ENCODE measurements around the gene PIEZO1.

The PIEZO1 gene

GRCh38 chr16:88809068-88809675 is 24.2 kb upstream of the PIEZO1 start:
- Histone ChIP-seq H3K36me3 (ENCODE audit: control insufficient read depth, low read length) (peaks cover 71% of the 10 kb centered on the region), H3K4me3 (ENCODE audit: low read length) (peak overlapping the region; percentile 87), H3K9me2 (replicated peaks; ENCODE audit: control insufficient read depth, low read length) (no peaks in the 10 kb centered on the region), H4K20me1 (ENCODE audit: control insufficient read depth, insufficient read depth, low read depth, low read length) (peaks cover 8% of the 10 kb centered on the region; the same call in 1 of the 2 replicates), H3K27ac (ENCODE audit: low read depth, low read length) (peak overlapping the region; percentile 7; the same call in 1 of the 2 replicates), H3K27me3 (ENCODE audit: control insufficient read depth, low read length) (no peaks in the 10 kb centered on the region), H3K79me2 (ENCODE audit: control insufficient read depth, low read length) (peaks cover 59% of the 10 kb centered on the region), H3K4me2 (ENCODE audit: low read length) (peak overlapping the region; percentile 95), H3F3A (ENCODE audit: control insufficient read depth, insufficient read depth) (peaks cover 10% of the 10 kb centered on the region), H3K9me3 (ENCODE audit: control insufficient read depth, insufficient read depth, low read length) (peaks cover 7% of the 10 kb centered on the region; the same call in 1 of the 2 replicates), H3K4me1 (ENCODE audit: control insufficient read depth, low read length) (peaks cover 45% of the 10 kb centered on the region)
- TF ChIP-seq EZH2phosphoT487 (IDR thresholded peaks at IDR 0.05; ENCODE audit: borderline replicate concordance, low read length) (no peak), CTCF (IDR thresholded peaks at IDR 0.05; ENCODE audit: low read depth, low read length, poor library complexity, severe bottlenecking) (no peak)

GRCh38 chr16:88807626-88808453 is 22.8 kb upstream of the PIEZO1 start:
- no peak overlapping the region for H3K4me3 ChIP-seq (ENCODE audit: low read length)
- H3K27ac ChIP-seq (ENCODE audit: low read depth, low read length): no peak overlapping the region
- peaks cover 13% of the 10 kb centered on the region for H3F3A ChIP-seq (ENCODE audit: control insufficient read depth, insufficient read depth)
- H3K27me3 ChIP-seq (ENCODE audit: control insufficient read depth, low read length): no peaks in the 10 kb centered on the region
- TF ChIP-seq CTCF (IDR thresholded peaks at IDR 0.05; ENCODE audit: low read depth, low read length, poor library complexity, severe bottlenecking): no peak
- TF ChIP-seq EZH2phosphoT487 (IDR thresholded peaks at IDR 0.05; ENCODE audit: borderline replicate concordance, low read length): no peak
- H3K4me2 ChIP-seq (ENCODE audit: low read length): no peak overlapping the region
- H4K20me1 ChIP-seq (ENCODE audit: control insufficient read depth, insufficient read depth, low read depth, low read length): peaks cover 8% of the 10 kb centered on the region; the same call in 1 of the 2 replicates
- H3K9me2 ChIP-seq (replicated peaks; ENCODE audit: control insufficient read depth, low read length): no peaks in the 10 kb centered on the region
- peaks cover 45% of the 10 kb centered on the region for H3K4me1 ChIP-seq (ENCODE audit: control insufficient read depth, low read length)
- peaks cover 65% of the 10 kb centered on the region for H3K79me2 ChIP-seq (ENCODE audit: control insufficient read depth, low read length)
- peaks cover 73% of the 10 kb centered on the region for H3K36me3 ChIP-seq (ENCODE audit: control insufficient read depth, low read length)
- peaks cover 7% of the 10 kb centered on the region; the same call in 1 of the 2 replicates for H3K9me3 ChIP-seq (ENCODE audit: control insufficient read depth, insufficient read depth, low read length)

- H3F3A ChIP-seq (ENCODE audit: control insufficient read depth, insufficient read depth): peaks cover 17% of the 10 kb centered on the region
- H3K4me1 ChIP-seq (ENCODE audit: control insufficient read depth, low read length): peaks cover 45% of the 10 kb centered on the region
- H3K36me3 ChIP-seq (ENCODE audit: control insufficient read depth, low read length): peaks cover 72% of the 10 kb centered on the region
- peaks cover 8% of the 10 kb centered on the region; the same call in 1 of the 2 replicates for H4K20me1 ChIP-seq (ENCODE audit: control insufficient read depth, insufficient read depth, low read depth, low read length)
- peaks cover 65% of the 10 kb centered on the region for H3K79me2 ChIP-seq (ENCODE audit: control insufficient read depth, low read length)
- no peak overlapping the region for H3K27ac ChIP-seq (ENCODE audit: low read depth, low read length)
- peaks cover 3% of the 10 kb centered on the region; the same call in 1 of the 2 replicates for H3K9me3 ChIP-seq (ENCODE audit: control insufficient read depth, insufficient read depth, low read length)
- no peak overlapping the region for H3K4me2 ChIP-seq (ENCODE audit: low read length)
- no peaks in the 10 kb centered on the region for H3K9me2 ChIP-seq (replicated peaks; ENCODE audit: control insufficient read depth, low read length)
- TF ChIP-seq CTCF (IDR thresholded peaks at IDR 0.05; ENCODE audit: low read depth, low read length, poor library complexity, severe bottlenecking): no peak
- no peak for TF ChIP-seq EZH2phosphoT487 (IDR thresholded peaks at IDR 0.05; ENCODE audit: borderline replicate concordance, low read length)
- H3K27me3 ChIP-seq (ENCODE audit: control insufficient read depth, low read length): no peaks in the 10 kb centered on the region
- no peak overlapping the region for H3K4me3 ChIP-seq (ENCODE audit: low read length)
Measured at GRCh38 chr16:88807142-88807625, 22.2 kb upstream of the PIEZO1 start.

All from DOHH2 (cell line).